WTC11 (cell line): Measurements from ENCODE around the gene PITX1.

ENCODE experiments used
- ATF1 ChIP-seq: sonication (generic); formaldehyde crosslinking; IDR thresholded peaks from 2 replicates; pipeline ENCODE4 v1.8.1; 2023; ENCODE audit warnings: mild to moderate bottlenecking, moderate library complexity, missing genetic modification reagents
- CREB1 ChIP-seq: sonication (generic); formaldehyde crosslinking; IDR thresholded peaks from 2 replicates; pipeline ENCODE4 v1.8.0; 2023; ENCODE audit warnings: mild to moderate bottlenecking, missing genetic modification reagents
- CTCF ChIP-seq: fragments of 200-600 bp; IDR thresholded peaks from 2 replicates; pipeline ENCODE4 v1.8.0; 2022; ENCODE audit warnings: antibody characterized with exemption
- ELF4 ChIP-seq: sonication (generic); formaldehyde crosslinking; IDR thresholded peaks from 2 replicates; pipeline ENCODE4 v1.8.1; 2022; ENCODE audit warnings: low read depth, mild to moderate bottlenecking, moderate library complexity, missing genetic modification reagents
- NR1H2 ChIP-seq: sonication (generic); formaldehyde crosslinking; IDR thresholded peaks from 2 replicates; pipeline ENCODE4 v1.9.0; 2021; ENCODE audit warnings: mild to moderate bottlenecking, moderate library complexity, missing genetic modification reagents
- SMAD4 ChIP-seq: sonication (generic); formaldehyde crosslinking; IDR thresholded peaks from 2 replicates; pipeline ENCODE4 v1.8.0; 2022; ENCODE audit warnings: mild to moderate bottlenecking, missing genetic modification reagents
- TF ChIP-seq, protein P1 (sequence below): sonication (generic); formaldehyde crosslinking; IDR thresholded peaks from 2 replicates; pipeline ENCODE4 v1.8.1; 2023; ENCODE audit warnings: mild to moderate bottlenecking, missing genetic modification reagents, moderate library complexity
- TF ChIP-seq, protein P2 (sequence below): sonication (generic); formaldehyde crosslinking; conservative IDR thresholded peaks from 2 replicates; pipeline ENCODE4 v1.8.1; 2022; ENCODE audit warnings: mild to moderate bottlenecking, missing genetic modification reagents
- TF ChIP-seq, protein P3 (sequence below): sonication (generic); formaldehyde crosslinking; IDR thresholded peaks from 2 replicates; pipeline ENCODE4 v1.8.0; 2023; ENCODE audit warnings: missing genetic modification reagents
- TF ChIP-seq, protein P4 (sequence below): sonication (generic); formaldehyde crosslinking; conservative IDR thresholded peaks from 2 replicates; pipeline ENCODE4 v1.8.1; 2023; ENCODE audit warnings: mild to moderate bottlenecking, low read depth, missing genetic modification reagents, moderate library complexity

GRCh38 chr5:135050244-135050767 lies 16.3 kb upstream of the PITX1 start:
- TF ChIP-seq NR1H2 (CRISPR knock-in tag): no peak
- no peak for TF ChIP-seq CREB1
- TF ChIP-seq CTCF: no peak
- TF ChIP-seq, protein P1, sequence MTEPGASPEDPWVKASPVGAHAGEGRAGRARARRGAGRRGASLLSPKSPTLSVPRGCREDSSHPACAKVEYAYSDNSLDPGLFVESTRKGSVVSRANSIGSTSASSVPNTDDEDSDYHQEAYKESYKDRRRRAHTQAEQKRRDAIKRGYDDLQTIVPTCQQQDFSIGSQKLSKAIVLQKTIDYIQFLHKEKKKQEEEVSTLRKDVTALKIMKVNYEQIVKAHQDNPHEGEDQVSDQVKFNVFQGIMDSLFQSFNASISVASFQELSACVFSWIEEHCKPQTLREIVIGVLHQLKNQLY (CRISPR knock-in tag): no peak
- no peak for TF ChIP-seq ATF1 (CRISPR knock-in tag)
- no peak for TF ChIP-seq ELF4 (CRISPR knock-in tag)
- TF ChIP-seq, protein P2, sequence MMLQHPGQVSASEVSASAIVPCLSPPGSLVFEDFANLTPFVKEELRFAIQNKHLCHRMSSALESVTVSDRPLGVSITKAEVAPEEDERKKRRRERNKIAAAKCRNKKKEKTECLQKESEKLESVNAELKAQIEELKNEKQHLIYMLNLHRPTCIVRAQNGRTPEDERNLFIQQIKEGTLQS (CRISPR knock-in tag): no peak
- TF ChIP-seq SMAD4 (CRISPR knock-in tag): no peak
- TF ChIP-seq, protein P3, sequence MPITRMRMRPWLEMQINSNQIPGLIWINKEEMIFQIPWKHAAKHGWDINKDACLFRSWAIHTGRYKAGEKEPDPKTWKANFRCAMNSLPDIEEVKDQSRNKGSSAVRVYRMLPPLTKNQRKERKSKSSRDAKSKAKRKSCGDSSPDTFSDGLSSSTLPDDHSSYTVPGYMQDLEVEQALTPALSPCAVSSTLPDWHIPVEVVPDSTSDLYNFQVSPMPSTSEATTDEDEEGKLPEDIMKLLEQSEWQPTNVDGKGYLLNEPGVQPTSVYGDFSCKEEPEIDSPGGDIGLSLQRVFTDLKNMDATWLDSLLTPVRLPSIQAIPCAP (CRISPR knock-in tag): no peak
- TF ChIP-seq, protein P4, sequence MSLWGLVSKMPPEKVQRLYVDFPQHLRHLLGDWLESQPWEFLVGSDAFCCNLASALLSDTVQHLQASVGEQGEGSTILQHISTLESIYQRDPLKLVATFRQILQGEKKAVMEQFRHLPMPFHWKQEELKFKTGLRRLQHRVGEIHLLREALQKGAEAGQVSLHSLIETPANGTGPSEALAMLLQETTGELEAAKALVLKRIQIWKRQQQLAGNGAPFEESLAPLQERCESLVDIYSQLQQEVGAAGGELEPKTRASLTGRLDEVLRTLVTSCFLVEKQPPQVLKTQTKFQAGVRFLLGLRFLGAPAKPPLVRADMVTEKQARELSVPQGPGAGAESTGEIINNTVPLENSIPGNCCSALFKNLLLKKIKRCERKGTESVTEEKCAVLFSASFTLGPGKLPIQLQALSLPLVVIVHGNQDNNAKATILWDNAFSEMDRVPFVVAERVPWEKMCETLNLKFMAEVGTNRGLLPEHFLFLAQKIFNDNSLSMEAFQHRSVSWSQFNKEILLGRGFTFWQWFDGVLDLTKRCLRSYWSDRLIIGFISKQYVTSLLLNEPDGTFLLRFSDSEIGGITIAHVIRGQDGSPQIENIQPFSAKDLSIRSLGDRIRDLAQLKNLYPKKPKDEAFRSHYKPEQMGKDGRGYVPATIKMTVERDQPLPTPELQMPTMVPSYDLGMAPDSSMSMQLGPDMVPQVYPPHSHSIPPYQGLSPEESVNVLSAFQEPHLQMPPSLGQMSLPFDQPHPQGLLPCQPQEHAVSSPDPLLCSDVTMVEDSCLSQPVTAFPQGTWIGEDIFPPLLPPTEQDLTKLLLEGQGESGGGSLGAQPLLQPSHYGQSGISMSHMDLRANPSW (CRISPR knock-in tag): no peak
